PC-3 (cell line): ENCODE data around the gene ADK. TPM values are rescaled to one million over a fixed set of nuclear protein-coding genes. Genes with fewer than 3 reads are reported as not detected.

Experiments used
- ATAC-seq: fragments of 200-7000 bp; cut with Tn5 transposase; 2 replicates; pipeline ENCODE4 v1.9.1; 2020; ENCODE audit warnings: mild to moderate bottlenecking, moderate library complexity
- BruUV-seq: library from RNA; stranded (reverse); fragments of 400-500 nt; replicated peaks from 2 replicates; lab custom pipeline; 2021; lab: Mats Ljungman, UMichigan
- CTCF ChIA-PET: fragments of 300-600 bp; sonication (Branson Sonifier 250); formaldehyde crosslinking; loops from one replicate; lab custom pipeline; 2022; ENCODE audit warnings: antibody characterized with exemption; lab: Charles Lee
- POLR2A ChIA-PET: fragments of 300-600 bp; sonication (Branson Sonifier 250); formaldehyde crosslinking; loops from one replicate; lab custom pipeline; 2022; ENCODE audit warnings: antibody characterized with exemption; ENCODE audit not compliant: unreplicated experiment; lab: Charles Lee
- DNase-seq: peaks from one replicate; pipeline ENCODE4 v3.0.0-alpha.2; 2015
- H2AFZ ChIP-seq: fragments of 300-600 bp; sonication (generic); 2 replicates; pipeline ENCODE4 v1.6.0; 2016; ENCODE audit warnings: antibody characterized with exemption, low read length
- H3F3A ChIP-seq: fragments of 300-600 bp; sonication (generic); one replicate; pipeline ENCODE4 v1.6.0; 2017; ENCODE audit warnings: antibody characterized with exemption, low read length, control low read depth, mild to moderate bottlenecking; ENCODE audit not compliant: unreplicated experiment
- H3K27ac ChIP-seq: fragments of 300-600 bp; sonication (generic); 2 replicates; pipeline ENCODE4 v1.5.1; 2016; ENCODE audit warnings: mild to moderate bottlenecking, low read length
- H3K27me3 ChIP-seq: fragments of 300-600 bp; sonication (generic); 2 replicates; pipeline ENCODE4 v1.6.1; 2016; ENCODE audit warnings: low read length, mixed read lengths
- H3K36me3 ChIP-seq: fragments of 300-600 bp; sonication (generic); 2 replicates; pipeline ENCODE4 v1.6.1; 2016; ENCODE audit warnings: low read depth, mixed run types, low read length, mixed read lengths
- H3K4me1 ChIP-seq: fragments of 300-600 bp; sonication (generic); 2 replicates; pipeline ENCODE4 v1.5.1; 2016; ENCODE audit warnings: low read length; ENCODE audit not compliant: insufficient read depth
- H3K4me2 ChIP-seq: fragments of 300-600 bp; sonication (generic); 2 replicates; pipeline ENCODE4 v1.6.0; 2016; ENCODE audit warnings: low read length
- H3K4me3 ChIP-seq: fragments of 300-600 bp; sonication (generic); 2 replicates; pipeline ENCODE4 v1.5.1; 2016; ENCODE audit warnings: mild to moderate bottlenecking, low read length, mixed read lengths
- H3K79me2 ChIP-seq: fragments of 300-600 bp; sonication (generic); 2 replicates; pipeline ENCODE4 v1.6.1; 2017; ENCODE audit warnings: low read length, mixed read lengths
- H3K9ac ChIP-seq: fragments of 300-600 bp; sonication (generic); 2 replicates; pipeline ENCODE4 v1.6.0; 2016; ENCODE audit warnings: mild to moderate bottlenecking, low read length
- H3K9me2 ChIP-seq: fragments of 300-600 bp; sonication (generic); replicated peaks from 2 replicates; pipeline ENCODE4 v1.6.1; 2016; ENCODE audit warnings: mixed run types, low read length, mixed read lengths
- H3K9me3 ChIP-seq: fragments of 300-600 bp; sonication (generic); 2 replicates; pipeline ENCODE4 v1.6.1; 2016; ENCODE audit warnings: low read length, mixed read lengths
- H4K20me1 ChIP-seq: fragments of 300-600 bp; sonication (generic); 2 replicates; pipeline ENCODE4 v1.6.1; 2016; ENCODE audit warnings: low read length, mixed read lengths
- CTCF ChIP-seq: fragments of 300-600 bp; sonication (generic); conservative IDR thresholded peaks from 2 replicates; pipeline ENCODE4 v1.5.1; 2017; ENCODE audit warnings: antibody characterized with exemption, low read depth, mild to moderate bottlenecking, low read length
- EZH2 ChIP-seq: fragments of 300-600 bp; sonication (generic); IDR thresholded peaks from one replicate; pipeline ENCODE4 v1.6.1; 2017; ENCODE audit warnings: antibody characterized with exemption, mild to moderate bottlenecking, low read length; ENCODE audit not compliant: unreplicated experiment
- EZH2phosphoT487 ChIP-seq: fragments of 300-600 bp; sonication (generic); IDR thresholded peaks from 2 replicates; pipeline ENCODE4 v1.6.1; 2018; ENCODE audit warnings: mild to moderate bottlenecking, antibody characterized with exemption, low read length, borderline replicate concordance
- intact Hi-C: fragments of 100-400 bp; cut with micrococcal nuclease; formaldehyde crosslinking; loops from 2 replicates; pipeline ENCODE4 v1.9.0; 2023
- total RNA-seq: library from RNA; depleted of rRNA; stranded (reverse); fragments of >200 nt; gene quantifications from 2 replicates; pipeline ENCODE4 v1.2.3, GENCODE V29; 2014

The ADK gene
- total RNA-seq, 1 experiment from 2014 or later = 256 TPM

- no peak overlapping the region for H2AFZ ChIP-seq
- H3K36me3 ChIP-seq = no peaks in the 10 kb centered on the region
- POLR2A ChIA-PET = no interaction called here
- peaks cover 10% of the 10 kb centered on the region; the same call in 1 of the 2 replicates for H4K20me1 ChIP-seq
- no TSS peak for BruUV-seq
- H3K79me2 ChIP-seq = no peaks in the 10 kb centered on the region
- H3K9me3 ChIP-seq = no peaks in the 10 kb centered on the region
- no peak overlapping the region for H3K4me2 ChIP-seq
- CTCF ChIA-PET = no interaction called here
- no peak overlapping the region for H3K27ac ChIP-seq
- H3K4me1 ChIP-seq = peaks cover 38% of the 10 kb centered on the region
- intact Hi-C loops = loop anchor here (2.0 to 5.0 kb wide), 3 partner anchors 60 to 153 kb away; no protein-coding TSS in a partner anchor
- H3K9me2 ChIP-seq = no peaks in the 10 kb centered on the region
- peaks cover 10% of the 10 kb centered on the region for H3F3A ChIP-seq
- H3K4me3 ChIP-seq = no peak overlapping the region
- H3K27me3 ChIP-seq = no peaks in the 10 kb centered on the region
- H3K9ac ChIP-seq = no peak overlapping the region
- no peak for DNase-seq
- TF ChIP-seq EZH2 (no peak), EZH2phosphoT487 (no peak), CTCF (no peak)
- ATAC-seq = no peak
These were observed 493.7 kb downstream of the ADK start for GRCh38 chr10:74644738-74645137.

GRCh38 chr10:74645692-74646091 lies 494.7 kb downstream of the ADK start:
- Histone ChIP-seq H3K36me3 (no peaks in the 10 kb centered on the region), H3F3A (peaks cover 10% of the 10 kb centered on the region), H4K20me1 (peaks cover 10% of the 10 kb centered on the region; the same call in 1 of the 2 replicates), H2AFZ (no peak overlapping the region), H3K4me1 (peaks cover 30% of the 10 kb centered on the region), H3K4me3 (no peak overlapping the region), H3K9me3 (no peaks in the 10 kb centered on the region), H3K9ac (no peak overlapping the region), H3K4me2 (no peak overlapping the region), H3K27ac (no peak overlapping the region), H3K27me3 (no peaks in the 10 kb centered on the region), H3K9me2 (no peaks in the 10 kb centered on the region), H3K79me2 (no peaks in the 10 kb centered on the region)
- TF ChIP-seq EZH2phosphoT487 = no peak
- POLR2A ChIA-PET = no interaction called here
- no TSS peak for BruUV-seq
- CTCF ChIA-PET = no interaction called here
- ATAC-seq = no peak
- intact Hi-C loops = loop anchor here (2.0 to 5.0 kb wide), 2 partner anchors 59 to 82 kb away; no protein-coding TSS in a partner anchor
- no peak for DNase-seq

- Histone ChIP-seq H3K27me3 (no peaks in the 10 kb centered on the region), H3K27ac (no peak overlapping the region), H3K4me2 (no peak overlapping the region), H3K9ac (no peak overlapping the region), H3K4me1 (no peaks in the 10 kb centered on the region), H3K36me3 (peaks cover 4% of the 10 kb centered on the region; the same call in 1 of the 2 replicates), H2AFZ (no peak overlapping the region), H3K79me2 (no peaks in the 10 kb centered on the region), H4K20me1 (no peaks in the 10 kb centered on the region), H3K9me3 (no peaks in the 10 kb centered on the region), H3K4me3 (no peak overlapping the region), H3F3A (no peaks in the 10 kb centered on the region), H3K9me2 (no peaks in the 10 kb centered on the region)
- ChIA-PET POLR2A (interaction anchor here (0.5 kb wide), 1 partner anchor 110 kb away, joined by 5 read pairs; no protein-coding TSS in a partner anchor), CTCF (interaction anchor here (0.6 kb wide), 1 partner anchor 13 kb away, joined by 3 read pairs; no protein-coding TSS in a partner anchor)
- ATAC-seq (no peak), DNase-seq (no peak)
- intact Hi-C loops = no loop called here
- BruUV-seq = no TSS peak
- no peak for TF ChIP-seq CTCF
These were observed 499.6 kb downstream of the ADK start for GRCh38 chr10:74650613-74651012.
